Muscle of back (tissue), 11 donors: Measurements from ENCODE around the gene EEF1G. TPM values are rescaled to one million over a fixed set of nuclear protein-coding genes. Genes with fewer than 3 reads are reported as not detected.
"Not testable (repeated sequence)": the region's sequence is repeated elsewhere in the genome, so short reads cannot be mapped to it uniquely, and the experiment has no call there.

Experiments
- DNase-seq, 3 donors: peaks; one replicate each; pipeline versions ENCODE4 v3.0.0 to v3.0.0-alpha.2; 2013
- polyA plus RNA-seq, 10 donors: library from polyadenylated mRNA; unstranded; fragments of 120-200 nt; gene quantifications; one replicate each; pipeline ENCODE4 v1.2.1, GENCODE V29; 2013; ENCODE audit not compliant: insufficient read length in 10 of 10

EEF1G gene
- polyA plus RNA-seq, 10 donors = 2,727 to 3,805 (median 3,280) TPM

DNA sequence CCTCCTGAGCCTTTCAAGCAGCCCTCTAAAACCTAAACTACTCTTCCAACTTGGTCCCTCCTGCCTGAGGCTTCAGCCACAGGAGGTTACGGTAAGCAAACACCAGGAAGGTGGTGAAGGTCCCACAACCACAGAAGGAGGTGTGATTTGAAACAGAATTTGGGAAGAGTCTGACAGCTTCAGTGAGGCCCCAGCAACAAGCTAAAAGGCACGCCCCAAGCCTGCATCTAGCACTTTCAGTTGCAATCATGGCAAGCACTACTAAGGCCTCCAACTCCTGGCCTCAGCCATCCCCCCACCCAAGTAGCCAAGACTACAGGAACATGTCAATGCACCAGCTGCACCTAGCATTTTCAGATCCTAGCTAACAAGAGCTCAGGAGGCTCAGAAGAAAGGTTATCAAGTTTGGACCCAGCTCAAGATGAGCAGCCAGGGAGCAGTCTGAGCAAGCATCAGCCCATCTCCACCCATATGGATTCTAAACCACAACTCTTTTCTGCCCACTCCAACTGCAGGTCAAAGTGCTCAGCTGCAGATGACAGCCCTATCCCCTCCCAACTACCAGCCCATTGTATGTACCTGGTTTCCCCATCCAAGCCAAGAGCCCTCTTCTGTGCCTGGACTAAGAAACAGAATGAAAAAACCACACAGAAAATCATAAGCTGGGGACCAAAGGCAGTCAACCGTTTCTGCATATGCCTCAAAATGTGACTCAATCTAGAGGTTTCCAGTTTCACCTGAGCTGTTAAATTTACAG lies 16.6 kb downstream of the EEF1G start:
- no peak for DNase-seq

DNA sequence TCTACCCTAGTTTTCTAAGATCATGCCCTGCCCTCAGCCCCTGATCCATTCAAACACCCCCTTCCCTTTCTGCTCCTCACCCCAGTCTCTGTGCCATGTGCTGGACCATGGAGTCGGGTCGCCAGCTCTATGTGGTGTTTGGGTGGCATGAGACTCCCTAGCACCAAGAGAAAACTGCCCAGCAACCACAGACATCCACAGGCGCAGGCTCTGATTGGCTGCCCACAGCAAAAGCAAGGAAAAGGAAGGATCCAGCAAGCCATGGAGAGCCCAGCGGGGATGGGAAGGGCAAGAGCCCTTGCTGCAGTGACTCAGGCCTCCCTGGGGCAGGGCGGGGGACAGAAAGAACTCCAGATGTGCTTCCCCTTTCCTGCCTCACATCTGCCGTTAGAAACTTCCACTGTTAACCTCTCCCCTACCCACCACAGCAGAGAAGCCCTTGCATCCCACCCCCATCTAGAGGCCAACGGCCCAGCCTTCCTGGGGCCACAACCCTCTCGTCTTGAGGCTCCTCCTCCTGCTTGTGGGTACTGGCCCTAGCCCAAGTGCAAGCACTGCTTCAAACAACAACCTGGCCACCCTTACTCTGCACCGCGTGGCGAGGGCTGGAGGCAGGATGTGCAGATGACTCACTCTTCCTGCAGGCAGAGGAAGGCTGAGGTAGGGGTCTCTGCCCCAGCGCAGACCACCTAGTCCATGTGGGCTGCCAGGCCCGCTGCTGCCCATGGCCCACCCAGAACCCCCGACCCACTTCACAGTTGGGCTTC lies 17.4 kb downstream of the EEF1G start:
- DNase-seq = peak; percentile 83 to 92 (median 89)

DNA sequence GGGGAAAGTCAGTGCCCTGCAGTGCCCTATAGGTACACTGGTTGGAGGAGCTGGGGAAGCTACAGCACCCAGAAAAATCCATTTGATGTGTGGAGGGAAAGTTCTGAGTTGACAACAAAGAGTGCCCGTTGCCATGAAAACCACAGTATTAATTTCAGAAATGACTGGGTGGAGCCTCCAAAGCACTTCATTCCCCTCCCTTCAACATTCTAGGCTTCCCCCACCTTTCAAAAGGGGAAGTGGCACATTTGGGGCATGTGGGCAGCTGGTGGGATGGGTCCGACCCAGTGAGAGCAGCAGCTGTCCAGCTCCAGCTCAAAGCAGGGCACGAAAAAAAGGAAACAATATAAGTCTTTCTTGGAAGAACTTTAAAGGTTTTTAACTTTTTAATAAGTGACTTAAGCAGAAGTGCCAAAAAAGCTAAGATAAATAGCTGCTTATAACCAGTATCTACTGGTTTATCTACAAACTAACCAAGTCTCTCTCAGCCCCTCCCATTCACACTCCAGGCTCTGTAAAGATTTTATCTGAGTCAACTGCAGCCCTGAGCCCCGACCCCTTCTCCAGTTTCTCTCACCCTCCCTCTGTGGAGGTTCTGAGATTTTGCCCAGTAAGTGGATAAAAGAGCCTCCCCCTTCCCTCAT lies 18.1 kb downstream of the EEF1G start:
- DNase-seq = peak in 2 of 3 donors; percentile 62 to 83

DNA sequence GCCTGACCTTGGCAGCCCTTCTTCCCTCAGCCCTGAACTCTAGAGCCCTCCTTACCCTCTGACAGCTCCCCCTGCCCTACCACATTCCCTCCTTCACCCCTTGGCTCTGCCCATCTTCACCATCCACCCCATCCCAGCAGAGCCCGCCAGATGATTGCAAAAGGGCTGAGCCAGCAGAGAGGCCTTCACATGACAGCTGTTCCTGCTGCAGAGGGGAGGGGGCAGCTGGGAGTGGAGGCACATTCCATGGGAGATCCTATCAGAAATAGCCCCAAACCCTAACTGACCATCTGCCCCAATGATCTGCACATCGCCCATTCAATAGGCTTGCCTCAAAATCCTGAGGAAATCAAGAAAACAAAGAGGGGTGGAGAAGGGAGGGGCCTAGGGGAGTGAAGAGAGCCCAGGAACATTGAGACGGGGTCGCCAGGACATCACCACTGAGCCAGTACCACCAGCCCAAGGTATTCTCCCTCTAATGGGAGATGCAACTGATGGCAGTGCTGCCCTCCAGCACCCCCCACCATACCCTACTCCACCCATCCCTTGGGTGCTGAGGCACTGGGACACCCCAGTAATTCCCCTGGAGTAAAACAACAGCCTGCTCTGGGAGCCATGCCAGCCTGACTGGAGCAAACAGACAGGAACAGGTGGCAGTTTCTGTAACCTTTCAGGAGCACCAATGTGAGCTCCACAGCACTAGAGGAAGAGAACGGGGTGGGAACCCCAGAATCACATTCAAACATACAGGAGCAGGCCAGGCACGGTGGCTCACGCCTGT lies 19.1 kb downstream of the EEF1G start:
- peak; percentile 66 to 79 (median 79) for DNase-seq

DNA sequence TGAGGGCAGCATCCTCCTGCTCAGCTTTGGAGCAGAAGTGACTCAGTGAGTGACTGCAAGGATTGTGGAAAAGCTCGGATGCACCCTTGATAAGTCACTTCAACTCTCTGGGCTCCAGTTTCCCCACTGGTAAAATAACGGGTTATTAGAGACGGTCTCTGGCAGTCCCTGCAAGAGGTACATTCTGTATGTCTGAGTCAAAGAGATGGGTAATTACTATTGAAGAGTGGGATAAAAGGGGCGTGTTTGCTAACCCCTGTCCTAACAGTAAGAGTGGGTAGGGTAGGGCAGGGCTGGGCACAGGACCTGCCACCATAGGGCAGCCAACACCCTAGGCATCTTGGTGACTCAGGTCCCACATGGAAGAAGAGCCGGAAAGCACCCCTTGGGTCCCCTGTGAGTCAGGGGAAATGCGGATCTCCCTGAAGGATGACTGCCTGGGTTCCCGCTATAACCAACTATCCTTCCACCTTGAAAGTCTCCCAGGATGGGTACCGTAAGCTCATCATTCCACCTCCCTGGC lies 19.8 kb downstream of the EEF1G start:
- peak in 2 of 3 donors; percentile 14 to 86 for DNase-seq

DNA sequence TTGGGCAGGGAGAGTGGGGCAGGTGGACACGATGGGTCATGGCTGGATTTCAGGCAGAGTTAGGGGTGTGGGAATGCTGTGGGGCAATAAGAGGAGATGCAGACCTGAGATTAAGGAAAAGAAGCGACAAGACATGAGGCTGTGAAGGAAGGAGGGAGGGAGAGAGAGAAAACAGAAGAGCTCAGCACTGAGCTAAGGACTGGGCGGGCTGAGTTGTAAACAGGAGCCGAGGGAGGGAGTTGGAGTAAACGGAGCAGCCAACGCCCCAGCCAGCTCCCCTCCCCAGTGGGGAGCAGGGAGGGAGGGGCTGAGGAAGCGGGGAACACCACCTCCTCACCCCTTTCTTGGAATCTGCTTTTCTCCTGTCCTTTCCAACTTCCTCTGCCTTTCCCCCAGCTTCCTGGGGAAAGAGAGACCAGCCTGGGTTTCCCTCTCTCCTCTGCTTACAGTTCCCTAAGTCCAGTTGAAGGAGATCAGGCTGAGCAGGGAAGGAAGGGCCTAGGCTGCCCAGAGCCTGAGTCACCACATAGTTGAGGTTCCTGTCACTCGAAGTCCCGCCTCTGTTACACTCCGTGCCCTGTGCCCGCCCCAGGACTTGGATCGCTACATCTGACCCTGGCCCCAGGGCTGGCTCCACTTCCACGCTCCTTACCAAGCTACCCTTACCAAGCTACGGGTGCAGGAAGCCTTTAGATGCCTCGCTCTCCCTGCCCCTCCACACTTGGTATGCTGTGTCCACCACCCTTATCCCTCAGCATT lies 20.4 kb downstream of the EEF1G start:
- peak; percentile 92 to 96 (median 93) for DNase-seq

DNA sequence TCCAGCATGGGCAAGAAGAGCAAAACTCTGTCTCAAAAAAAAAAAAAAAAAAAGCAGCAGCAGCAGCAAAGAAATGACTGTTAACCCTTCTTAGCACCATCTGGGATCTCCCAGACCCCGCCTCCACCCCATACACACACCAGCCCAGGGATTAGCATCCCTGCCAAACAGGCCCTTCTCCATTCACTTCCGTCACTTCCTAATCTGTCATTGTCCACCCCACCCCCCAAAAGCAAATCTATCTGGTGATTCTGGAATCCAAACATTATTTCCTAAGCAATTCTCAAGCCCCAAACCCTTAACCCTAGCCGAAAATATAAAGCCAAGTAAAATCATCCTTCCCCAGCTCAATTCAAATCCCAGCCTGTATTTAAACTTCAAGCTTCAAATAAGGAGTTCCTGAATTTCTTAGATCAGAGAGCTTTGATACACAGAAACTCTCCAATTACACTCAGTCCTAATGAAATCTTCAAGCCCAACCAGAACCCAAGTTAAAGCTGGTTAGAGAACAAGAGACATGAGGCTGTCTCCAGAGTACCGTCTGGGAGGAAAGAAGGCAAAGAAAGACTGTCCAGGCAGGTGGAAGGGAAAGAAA lies 21.1 kb downstream of the EEF1G start:
- DNase-seq = peak in 2 of 3 donors; percentile 64 to 78

DNA sequence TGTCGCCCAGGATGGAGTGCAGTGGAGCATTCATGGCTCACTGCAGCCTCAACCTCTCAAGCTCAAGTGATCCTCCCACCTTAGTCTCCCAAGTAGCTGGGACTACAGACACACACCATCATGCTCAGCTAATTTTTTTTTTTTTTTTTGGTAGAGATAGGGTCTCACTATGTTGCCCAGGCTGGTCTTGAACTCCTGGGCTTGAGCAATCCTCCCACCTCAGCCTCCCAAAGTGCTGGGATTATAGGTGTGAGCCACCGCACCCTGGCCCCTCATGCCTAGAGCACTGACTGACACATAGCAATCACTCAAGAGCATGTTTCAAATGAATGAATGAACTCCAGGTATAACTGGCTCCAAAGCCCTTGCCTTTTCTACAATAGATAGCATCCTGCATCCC lies 23.2 kb downstream of the EEF1G start:
- DNase-seq = not testable (repeated sequence)

DNA sequence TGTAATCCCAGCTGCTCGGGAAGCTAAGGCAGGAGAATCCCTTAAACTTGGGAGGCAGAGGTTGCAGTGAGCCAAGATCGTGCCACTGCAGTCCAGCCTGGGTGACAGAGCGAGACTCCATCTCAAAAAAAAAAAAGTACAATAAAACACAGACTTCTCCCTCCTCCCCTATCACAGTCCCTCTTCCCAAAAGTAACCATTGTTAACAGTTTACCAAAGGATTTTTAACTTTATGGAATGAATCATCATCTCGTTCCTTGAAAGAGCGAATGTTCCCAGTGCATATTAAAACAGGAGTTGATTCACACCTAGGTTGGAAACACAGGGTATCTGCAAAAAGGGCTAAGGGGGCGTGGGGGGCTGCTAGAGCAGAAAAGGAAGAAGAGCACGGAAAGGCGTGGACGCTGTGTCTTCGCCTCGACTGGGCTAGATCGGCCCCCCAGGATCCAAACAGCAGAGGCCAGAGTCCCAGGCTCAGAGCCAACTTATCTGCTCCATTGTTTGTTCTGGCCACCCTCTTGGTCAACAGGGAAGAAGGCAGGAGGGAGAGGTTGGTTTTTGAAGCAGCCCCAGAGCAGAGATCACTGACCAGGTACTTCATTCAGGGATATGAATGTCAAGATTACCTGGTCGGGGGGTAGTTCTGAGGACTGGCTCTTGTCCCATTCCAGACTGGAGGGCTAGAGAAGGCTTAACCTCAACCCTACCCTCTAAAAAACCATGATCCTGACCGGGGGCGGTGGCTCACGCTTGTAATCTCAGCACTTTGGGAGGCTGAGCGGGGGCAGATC lies 25.0 kb downstream of the EEF1G start:
- DNase-seq = peak in 1 of 3 donors; percentile 21

DNA sequence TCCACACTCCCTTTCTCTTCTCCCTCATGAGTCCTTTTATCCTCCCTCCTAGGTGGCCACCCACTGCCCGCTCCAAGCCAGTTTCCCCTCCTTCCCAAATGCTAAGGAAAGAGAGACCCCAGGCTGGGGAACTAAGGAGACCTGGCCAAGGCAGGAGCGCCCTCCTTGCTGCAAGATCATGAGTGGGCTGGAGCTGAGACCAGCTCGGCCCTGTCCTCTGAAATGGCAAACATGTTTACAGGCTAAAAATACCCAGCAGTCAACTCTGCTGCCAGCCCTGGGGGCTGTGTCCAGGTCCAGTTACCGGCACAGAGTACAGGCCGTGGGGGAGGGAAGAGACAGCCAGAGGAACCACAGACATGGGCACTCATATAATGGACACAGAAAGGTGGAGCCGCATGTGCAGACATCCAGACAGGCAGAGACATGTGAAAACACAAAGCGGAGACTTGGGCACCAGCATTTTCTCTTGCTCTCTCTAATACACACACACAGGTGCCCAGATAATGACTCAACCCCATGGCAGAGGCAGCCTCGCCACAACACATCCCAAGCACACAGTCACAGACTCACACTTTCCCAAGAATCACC lies 25.9 kb downstream of the EEF1G start:
- DNase-seq = peak; percentile 44 to 61 (median 59)

DNA sequence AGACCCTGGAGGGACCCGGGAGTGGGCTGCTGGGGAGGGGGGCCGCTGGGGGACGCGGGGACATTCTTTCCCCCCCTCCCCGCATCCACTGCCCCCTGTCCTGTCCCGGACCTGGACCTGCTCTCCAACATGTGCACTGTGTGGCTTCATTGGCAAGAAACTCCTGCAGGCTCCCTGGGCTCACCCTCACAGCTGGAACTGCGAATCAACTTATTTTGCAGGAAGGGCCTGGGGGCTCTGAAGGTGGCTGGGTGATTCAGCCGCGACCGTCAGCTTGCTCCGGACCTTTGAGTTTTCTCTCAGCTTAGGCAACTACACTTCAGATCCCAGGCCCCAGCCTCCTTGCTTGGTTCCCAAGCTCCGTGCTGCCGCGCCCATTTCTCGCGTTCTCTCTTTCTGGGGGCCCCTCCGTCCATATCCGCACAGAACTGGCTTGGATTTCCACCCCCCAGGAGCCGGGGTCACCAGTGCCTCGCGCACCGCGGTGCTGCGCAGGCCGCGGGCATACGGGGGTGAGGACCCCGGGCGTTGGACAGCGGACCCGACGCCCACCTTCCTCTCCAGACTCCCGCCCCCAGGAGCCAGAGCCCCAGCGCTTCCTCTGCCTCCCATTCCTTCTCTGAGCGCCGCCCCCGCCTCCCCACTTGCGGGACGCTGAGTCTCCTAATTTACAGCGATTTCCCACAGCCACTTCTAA lies 26.6 kb downstream of the EEF1G start:
- DNase-seq = peak in 2 of 3 donors; percentile 70 to 90

DNA sequence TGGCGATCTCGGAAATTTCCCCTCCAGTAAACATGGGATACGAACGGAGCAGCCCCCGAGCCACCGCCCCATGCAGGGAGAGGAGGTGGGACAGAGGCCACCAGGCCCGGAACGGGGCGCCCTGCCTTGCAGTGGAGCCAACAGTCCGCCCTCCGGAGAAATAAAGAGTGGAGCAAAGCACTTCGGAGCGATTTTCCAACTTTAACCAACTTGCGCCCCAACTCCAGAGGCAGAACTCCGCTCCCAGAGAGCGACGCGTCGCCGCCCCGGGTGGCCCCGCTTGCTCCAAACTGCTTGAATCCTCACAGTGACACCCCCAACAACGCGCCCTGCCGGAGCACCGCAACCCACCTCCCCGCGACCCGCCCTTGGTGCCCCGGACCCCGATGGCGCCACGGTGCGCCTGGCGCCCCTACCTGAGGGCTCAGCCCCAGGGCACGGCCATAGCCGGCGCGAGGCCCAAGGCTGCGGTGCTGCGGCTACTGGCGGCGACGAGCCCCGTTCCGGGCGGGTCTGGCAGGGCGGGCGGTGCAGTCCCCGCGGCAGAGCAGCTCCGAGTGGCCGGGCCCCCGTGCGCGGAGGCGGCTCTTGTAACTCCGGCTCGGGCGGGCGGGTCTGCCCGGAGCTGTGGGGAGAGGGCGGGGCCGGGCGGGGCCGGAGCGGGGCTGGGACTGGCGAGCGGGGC lies 27.3 kb downstream of the EEF1G start, which contains the start of gene AHNAK:
Gene AHNAK (minus strand): TSS at position 563 of the 685 bp plus-strand sequence. CDS start 10,708 bp downstream, outside the sequence.
- peak; percentile 76 to 91 (median 77) for DNase-seq

DNA sequence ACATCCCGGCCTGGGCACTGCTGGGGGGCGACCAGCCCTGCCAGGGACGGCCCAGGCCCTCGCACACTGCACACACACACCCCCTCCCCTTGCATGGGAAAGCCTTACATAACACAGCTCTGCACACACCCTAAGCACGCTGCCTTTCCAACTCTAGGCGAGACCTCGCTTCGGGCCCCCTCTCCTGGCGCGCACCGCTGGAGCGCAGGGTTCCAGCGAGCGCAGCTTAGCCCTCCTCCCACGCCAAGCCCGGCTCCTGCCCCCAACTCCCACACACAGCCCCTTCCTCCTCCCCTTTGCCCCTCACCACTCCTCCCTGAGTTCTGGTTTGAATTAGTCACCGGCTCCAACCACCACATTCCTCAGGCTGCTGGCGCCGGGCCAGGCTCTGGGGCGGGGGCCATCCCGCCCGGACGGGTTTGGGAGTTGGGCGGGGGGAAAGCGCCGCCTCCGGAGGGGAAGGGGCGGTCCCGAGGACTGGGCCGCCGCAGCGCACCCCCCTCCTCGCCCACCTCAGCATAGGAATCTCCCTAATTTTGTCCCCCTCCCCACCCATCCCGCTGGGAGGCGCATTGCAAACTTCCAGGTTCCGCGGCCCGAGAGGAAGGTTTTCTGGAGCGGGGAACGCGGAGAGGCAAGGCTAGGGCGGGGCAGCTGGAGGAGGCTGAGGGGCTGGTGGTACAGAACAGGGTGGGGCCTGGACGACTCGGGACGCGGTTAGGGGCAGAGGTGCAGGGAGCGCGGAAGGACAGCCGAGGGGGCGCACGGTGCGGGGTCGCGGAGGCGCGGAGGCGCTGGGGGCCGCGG lies 28.1 kb downstream of the EEF1G start:
- DNase-seq = peak; percentile 96 to 99 (median 98)

DNA sequence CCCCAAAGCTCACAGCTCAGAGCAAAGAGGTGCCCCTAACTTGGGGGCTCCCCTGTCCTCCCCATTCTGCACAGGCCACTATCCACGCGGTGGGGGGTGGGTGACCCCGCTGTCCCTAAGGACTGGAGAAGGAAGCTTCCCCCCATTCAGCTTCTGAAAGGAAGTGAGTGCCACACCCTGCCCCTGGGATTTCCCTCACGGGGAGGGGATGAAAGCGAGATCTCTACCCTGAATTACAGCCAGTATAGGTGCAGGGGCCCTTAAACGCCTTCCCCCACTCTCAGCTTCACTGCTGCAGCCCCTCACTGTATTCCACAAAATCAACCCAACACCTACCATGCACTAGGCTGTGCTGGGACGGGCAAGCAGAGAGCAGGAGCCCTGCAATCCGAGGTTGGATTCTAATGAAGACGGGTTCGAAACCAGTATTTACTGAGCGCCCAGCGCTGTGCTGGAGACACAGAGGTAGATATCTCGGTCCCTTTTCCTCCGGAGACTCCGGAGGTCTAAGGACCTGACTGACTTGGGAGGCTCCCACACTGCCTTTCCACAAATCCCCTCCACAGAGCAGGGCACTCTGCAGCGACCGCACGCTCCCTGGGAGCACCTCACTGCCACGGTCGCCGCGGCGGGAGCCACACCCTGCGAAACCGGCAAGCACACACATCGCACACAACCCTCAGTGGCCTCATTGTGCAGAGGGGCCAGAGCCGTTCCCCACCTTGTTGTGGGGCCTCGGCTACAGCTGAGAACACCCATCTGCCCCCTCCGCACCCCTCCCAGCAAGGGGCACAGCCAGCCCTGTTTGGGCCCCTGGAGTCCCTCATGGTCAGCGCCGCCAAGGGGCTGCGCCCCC lies 28.9 kb downstream of the EEF1G start:
- peak in 2 of 3 donors; percentile 27 to 67 for DNase-seq

DNA sequence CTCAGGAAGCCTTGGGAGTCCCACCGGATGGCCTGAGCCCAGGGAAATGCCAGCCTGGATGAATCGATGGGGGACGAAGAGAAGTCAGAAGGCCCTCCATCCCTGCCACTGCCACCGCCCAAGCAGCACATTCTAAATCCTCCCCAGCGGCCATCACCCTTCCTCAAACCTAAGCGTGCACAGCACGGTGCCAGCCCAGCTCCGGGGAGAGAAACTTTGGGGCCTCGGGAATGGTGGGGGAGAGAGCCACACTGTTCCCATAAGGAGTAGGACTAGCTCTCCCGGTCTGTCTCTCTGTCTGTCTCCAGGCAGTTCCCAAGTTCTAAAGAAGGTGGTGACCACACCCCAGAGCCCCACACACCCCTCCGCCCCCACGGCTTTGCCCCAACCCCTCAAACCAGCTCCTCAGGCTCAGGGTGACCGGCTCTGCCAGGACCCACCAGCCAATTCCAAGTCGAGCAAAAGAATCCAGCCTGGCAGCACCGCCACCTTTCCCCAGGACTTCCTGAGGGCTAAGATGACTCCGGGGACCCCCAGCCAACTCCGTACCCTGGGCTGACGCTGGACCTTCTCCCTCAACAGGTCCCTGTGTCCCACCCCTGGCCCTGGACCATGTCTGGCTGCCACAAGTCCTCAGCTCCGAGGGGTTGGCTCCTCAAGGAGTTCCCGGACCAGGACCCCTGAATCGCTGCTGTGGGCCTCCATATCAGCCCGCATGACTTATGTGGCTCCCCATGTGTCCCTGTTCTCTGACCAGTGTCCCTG lies 29.8 kb downstream of the EEF1G start:
- DNase-seq = peak in 2 of 3 donors; percentile 18 to 50
